ENCODE measurements around the gene WDR5.

Gene WDR5

DNA sequence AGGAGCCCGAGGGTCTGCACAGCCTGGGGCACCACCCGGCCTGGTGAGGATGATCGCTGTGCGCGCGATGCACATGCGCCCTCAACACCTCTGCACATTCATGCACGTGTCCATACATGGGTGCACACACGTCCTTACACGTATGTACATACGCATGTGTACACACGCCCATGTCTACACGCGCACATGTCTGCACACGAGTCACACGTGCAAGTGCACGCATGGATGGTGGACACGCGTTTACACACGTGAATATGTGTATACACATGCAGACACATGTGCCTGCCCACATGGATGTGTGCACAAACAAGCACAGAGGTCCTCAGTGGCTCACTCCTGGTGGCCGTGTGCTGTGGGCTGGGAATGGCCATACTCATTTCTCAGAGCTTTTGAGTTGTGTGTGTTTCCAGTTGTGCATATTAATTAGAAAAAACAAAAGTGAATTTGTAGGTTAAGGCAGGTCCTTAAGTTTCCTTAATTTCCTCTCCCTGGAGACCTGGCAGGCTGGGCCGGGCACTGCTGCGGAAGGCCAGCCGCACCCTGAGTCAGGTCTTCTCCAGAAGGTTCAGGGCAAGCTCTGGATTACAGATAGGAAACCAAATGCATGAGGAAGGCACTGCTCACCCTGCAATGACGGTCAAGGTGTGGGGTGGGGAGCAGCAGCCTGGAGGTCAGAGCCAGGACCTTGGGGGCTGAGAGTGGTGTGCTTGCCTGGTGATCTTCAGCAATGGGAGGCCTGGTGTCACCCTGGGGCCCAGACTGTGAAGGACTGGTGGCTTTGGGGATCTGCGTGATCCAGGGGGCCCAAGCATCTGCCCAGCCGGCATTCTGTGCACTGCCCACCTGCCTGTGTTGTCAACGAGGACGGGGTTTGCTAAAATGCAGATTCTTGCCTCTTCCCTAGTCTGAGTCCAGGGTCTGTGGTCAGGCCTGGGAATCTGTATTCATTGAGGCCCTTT lies 29.8 kb downstream of the WDR5 start:
- no peaks in the 10 kb centered on the region for H3K27me3 ChIP-seq (replicated peaks; ENCODE audit: control insufficient read depth, insufficient read depth, low read length, poor library complexity, severe bottlenecking)
- peaks cover 14% of the 10 kb centered on the region for H3K4me1 ChIP-seq (ENCODE audit: control insufficient read depth, insufficient read depth, low read length, poor library complexity, severe bottlenecking)
- DNase-seq: peak in 2 of 3 donors; percentile 15 to 27
- H3K9me3 ChIP-seq (ENCODE audit: control insufficient read depth, low read length): no peaks in the 10 kb centered on the region
- H3K36me3 ChIP-seq (ENCODE audit: control insufficient read depth, insufficient read depth, low read length): no peaks in the 10 kb centered on the region
- no peak overlapping the region for H3K4me3 ChIP-seq (ENCODE audit: insufficient read depth, low read depth, low read length, poor library complexity, severe bottlenecking)
- no peak overlapping the region for H3K27ac ChIP-seq (ENCODE audit: insufficient read depth, low read length, poor library complexity, severe bottlenecking)

DNA sequence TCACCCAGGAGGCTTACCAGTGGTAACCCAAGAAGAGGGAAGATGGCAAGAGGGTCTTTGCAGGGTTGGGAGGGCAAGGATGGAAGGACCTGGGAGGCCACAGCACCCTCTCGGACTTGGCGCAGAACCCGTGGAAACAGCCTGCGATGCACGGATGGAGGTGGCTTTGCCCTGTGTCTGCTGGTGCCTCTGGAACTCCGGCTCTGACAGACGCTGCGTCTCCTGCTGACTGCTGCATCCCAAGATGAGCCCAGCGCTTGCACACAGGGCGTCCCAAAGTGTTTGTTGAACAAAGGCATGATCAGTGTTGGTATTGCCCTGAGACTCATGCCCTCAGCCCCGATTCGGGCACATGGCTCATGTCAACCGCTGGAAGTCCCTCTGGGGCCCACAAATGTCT lies 30.5 kb downstream of the WDR5 start:
- no peak overlapping the region for H3K4me3 ChIP-seq (ENCODE audit: insufficient read depth, low read depth, low read length, poor library complexity, severe bottlenecking)
- no peak for DNase-seq
- H3K27me3 ChIP-seq (replicated peaks; ENCODE audit: control insufficient read depth, insufficient read depth, low read length, poor library complexity, severe bottlenecking): no peaks in the 10 kb centered on the region

DNA sequence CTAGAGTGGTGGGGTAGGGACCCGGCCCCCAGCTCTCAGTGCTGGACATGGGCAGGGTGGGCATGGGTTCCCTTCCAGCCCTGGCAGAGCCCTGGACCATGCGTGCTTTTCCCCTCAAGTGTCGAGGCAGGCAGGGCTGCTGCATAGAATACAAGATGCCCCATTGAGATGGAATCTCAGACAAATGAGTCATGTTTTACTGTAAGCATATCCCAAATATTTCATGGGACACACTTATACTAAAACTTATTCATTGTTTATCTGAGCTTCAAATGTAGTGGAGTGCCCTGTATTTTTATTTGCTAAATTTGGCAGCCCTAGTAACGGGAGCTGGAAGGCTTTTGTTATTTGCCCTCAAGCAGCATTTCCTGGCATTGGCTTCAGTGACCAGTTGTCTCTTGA lies 31.6 kb downstream of the WDR5 start:
- DNase-seq: no peak
- no peaks in the 10 kb centered on the region for H3K36me3 ChIP-seq (ENCODE audit: control insufficient read depth, insufficient read depth, low read length)

More for the DNA sequence above, 30.5 kb downstream of the WDR5 start:
- H3K9me3 ChIP-seq (ENCODE audit: control insufficient read depth, low read length): no peaks in the 10 kb centered on the region
- H3K4me1 ChIP-seq (ENCODE audit: control insufficient read depth, insufficient read depth, low read length, poor library complexity, severe bottlenecking): peaks cover 14% of the 10 kb centered on the region
- H3K27ac ChIP-seq (ENCODE audit: insufficient read depth, low read length, poor library complexity, severe bottlenecking): no peak overlapping the region
- no peaks in the 10 kb centered on the region for H3K36me3 ChIP-seq (ENCODE audit: control insufficient read depth, insufficient read depth, low read length)

DNA sequence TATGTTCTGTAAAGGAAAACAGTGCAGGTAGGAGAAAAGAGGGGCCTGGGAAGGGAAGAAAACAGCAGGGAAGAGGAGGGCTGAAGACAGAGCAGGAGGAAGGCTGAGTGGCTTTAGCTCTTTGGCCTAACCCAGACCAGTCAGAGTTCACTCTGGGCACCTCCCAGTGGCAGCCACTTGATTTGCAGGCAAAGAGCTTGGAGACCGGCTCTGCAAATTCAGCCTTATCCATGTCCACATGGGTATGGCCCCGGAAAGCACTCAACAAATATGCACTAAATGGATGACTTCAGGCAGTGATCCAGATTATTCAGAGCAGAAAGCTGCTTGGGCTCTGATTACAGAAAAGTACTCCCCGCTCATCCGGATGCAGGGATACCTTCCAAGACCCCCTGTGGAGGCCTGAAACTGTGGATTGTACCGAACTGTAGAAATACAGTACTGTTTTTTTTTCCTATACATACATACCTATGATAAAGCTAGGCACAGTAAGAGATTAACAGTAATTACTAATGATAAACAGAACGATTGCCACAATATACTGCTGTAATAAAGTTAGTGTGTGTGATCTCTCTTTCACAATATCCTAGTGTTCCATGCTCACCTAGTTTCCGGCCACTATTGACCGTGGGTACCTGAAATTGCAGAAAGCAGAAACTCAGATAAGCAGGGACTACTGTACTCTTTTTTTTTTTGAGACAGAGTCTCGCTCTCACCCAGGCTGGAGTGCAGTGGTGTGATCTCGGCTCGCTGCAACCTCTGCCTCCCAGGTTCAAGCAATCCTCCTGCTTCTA lies 33.1 kb downstream of the WDR5 start:
- H3K4me3 ChIP-seq (ENCODE audit: insufficient read depth, low read depth, low read length, poor library complexity, severe bottlenecking): no peak overlapping the region
- no peaks in the 10 kb centered on the region for H3K4me1 ChIP-seq (ENCODE audit: control insufficient read depth, insufficient read depth, low read length, poor library complexity, severe bottlenecking)
- no peaks in the 10 kb centered on the region for H3K36me3 ChIP-seq (ENCODE audit: control insufficient read depth, insufficient read depth, low read length)
- no peak for DNase-seq
- no peak overlapping the region for H3K27ac ChIP-seq (ENCODE audit: insufficient read depth, low read length, poor library complexity, severe bottlenecking)
- no peaks in the 10 kb centered on the region for H3K27me3 ChIP-seq (replicated peaks; ENCODE audit: control insufficient read depth, insufficient read depth, low read length, poor library complexity, severe bottlenecking)
- no peaks in the 10 kb centered on the region for H3K9me3 ChIP-seq (ENCODE audit: control insufficient read depth, low read length)

More for the DNA sequence above, 31.6 kb downstream of the WDR5 start:
- peaks cover 14% of the 10 kb centered on the region for H3K4me1 ChIP-seq (ENCODE audit: control insufficient read depth, insufficient read depth, low read length, poor library complexity, severe bottlenecking)
- no peaks in the 10 kb centered on the region for H3K27me3 ChIP-seq (replicated peaks; ENCODE audit: control insufficient read depth, insufficient read depth, low read length, poor library complexity, severe bottlenecking)
- H3K9me3 ChIP-seq (ENCODE audit: control insufficient read depth, low read length): no peaks in the 10 kb centered on the region
- H3K4me3 ChIP-seq (ENCODE audit: insufficient read depth, low read depth, low read length, poor library complexity, severe bottlenecking): no peak overlapping the region
- no peak overlapping the region for H3K27ac ChIP-seq (ENCODE audit: insufficient read depth, low read length, poor library complexity, severe bottlenecking)

DNA sequence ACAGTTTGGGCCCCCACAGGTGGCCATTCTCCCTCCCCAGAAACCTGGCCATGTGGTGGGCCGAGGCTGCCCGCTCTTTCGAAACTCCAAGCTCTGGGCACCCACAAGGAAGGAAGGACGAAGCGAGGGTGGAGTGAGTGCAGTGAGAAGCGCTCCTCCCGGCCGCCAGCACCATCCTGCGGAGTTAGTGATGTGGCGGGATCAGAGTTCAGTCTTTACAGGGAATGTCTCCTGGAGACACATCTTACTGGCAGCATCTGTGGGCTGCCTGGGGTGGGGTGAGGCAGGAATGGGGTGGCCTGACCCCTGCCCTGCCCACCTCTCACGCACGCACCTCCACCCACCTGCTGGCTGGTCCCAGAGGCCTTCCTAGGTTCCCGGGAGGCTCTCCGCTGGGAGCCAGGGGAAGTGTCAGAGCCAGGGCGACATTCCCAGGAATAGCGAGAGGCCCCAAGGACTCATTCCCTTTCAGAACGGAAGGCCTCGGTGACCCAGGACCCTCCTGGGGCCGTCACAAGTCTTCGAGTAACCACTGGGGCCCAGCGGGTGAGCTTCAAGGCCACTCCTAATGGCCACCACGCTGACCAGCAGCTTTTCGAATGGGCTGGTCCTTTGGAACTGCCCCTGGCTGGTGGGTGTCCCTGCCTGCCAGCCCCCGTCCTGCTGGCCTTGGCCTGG lies 34.0 kb downstream of the WDR5 start:
- no peaks in the 10 kb centered on the region for H3K27me3 ChIP-seq (replicated peaks; ENCODE audit: control insufficient read depth, insufficient read depth, low read length, poor library complexity, severe bottlenecking)
- no peaks in the 10 kb centered on the region for H3K4me1 ChIP-seq (ENCODE audit: control insufficient read depth, insufficient read depth, low read length, poor library complexity, severe bottlenecking)
- no peak overlapping the region for H3K27ac ChIP-seq (ENCODE audit: insufficient read depth, low read length, poor library complexity, severe bottlenecking)
- no peak for DNase-seq
- H3K9me3 ChIP-seq (ENCODE audit: control insufficient read depth, low read length): no peaks in the 10 kb centered on the region
- H3K4me3 ChIP-seq (ENCODE audit: insufficient read depth, low read depth, low read length, poor library complexity, severe bottlenecking): no peak overlapping the region
- no peaks in the 10 kb centered on the region for H3K36me3 ChIP-seq (ENCODE audit: control insufficient read depth, insufficient read depth, low read length)

DNA sequence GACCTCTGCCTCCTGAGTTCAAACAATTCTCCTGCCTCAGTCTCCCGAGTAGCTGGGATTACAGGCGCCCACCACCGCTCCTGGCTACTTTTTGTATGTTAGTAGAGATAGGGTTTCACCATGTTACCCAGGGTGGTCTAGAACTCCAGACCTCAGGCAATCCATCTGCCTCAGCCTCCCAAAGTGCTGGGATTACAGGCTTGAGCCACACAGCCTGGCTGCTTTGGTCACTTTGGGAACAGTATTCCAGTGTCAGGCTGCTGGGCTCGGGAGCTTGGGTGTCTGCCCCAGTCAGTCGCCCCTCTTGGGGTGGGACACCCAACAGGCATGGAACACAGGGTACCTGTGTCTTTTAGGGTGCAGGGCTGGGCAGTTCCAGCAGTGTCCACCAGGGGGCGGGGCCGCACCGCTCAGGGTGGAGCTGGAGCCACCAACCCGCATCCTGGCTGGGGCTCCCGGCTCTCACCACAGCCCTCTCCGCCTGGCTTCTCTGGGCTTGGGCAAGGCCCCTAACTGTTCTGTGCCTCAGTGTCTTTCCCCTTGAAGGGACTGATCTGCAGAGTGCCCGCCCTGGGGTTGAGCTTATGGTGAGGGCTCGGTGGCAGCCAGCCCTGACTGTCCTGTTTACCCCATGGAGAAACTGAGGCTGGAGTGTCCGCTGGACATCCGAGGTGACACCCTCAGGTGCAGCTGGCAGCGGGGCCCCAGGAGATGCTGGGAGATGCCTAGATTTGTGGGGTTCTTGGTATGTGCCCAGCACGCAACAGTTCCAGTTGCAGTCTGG lies 34.8 kb downstream of the WDR5 start:
- H3K27me3 ChIP-seq (replicated peaks; ENCODE audit: control insufficient read depth, insufficient read depth, low read length, poor library complexity, severe bottlenecking): no peaks in the 10 kb centered on the region
- H3K4me3 ChIP-seq (ENCODE audit: insufficient read depth, low read depth, low read length, poor library complexity, severe bottlenecking): no peak overlapping the region
- no peaks in the 10 kb centered on the region for H3K9me3 ChIP-seq (ENCODE audit: control insufficient read depth, low read length)
- no peaks in the 10 kb centered on the region for H3K36me3 ChIP-seq (ENCODE audit: control insufficient read depth, insufficient read depth, low read length)
- H3K4me1 ChIP-seq (ENCODE audit: control insufficient read depth, insufficient read depth, low read length, poor library complexity, severe bottlenecking): no peaks in the 10 kb centered on the region
- DNase-seq: no peak
- H3K27ac ChIP-seq (ENCODE audit: insufficient read depth, low read length, poor library complexity, severe bottlenecking): no peak overlapping the region

DNA sequence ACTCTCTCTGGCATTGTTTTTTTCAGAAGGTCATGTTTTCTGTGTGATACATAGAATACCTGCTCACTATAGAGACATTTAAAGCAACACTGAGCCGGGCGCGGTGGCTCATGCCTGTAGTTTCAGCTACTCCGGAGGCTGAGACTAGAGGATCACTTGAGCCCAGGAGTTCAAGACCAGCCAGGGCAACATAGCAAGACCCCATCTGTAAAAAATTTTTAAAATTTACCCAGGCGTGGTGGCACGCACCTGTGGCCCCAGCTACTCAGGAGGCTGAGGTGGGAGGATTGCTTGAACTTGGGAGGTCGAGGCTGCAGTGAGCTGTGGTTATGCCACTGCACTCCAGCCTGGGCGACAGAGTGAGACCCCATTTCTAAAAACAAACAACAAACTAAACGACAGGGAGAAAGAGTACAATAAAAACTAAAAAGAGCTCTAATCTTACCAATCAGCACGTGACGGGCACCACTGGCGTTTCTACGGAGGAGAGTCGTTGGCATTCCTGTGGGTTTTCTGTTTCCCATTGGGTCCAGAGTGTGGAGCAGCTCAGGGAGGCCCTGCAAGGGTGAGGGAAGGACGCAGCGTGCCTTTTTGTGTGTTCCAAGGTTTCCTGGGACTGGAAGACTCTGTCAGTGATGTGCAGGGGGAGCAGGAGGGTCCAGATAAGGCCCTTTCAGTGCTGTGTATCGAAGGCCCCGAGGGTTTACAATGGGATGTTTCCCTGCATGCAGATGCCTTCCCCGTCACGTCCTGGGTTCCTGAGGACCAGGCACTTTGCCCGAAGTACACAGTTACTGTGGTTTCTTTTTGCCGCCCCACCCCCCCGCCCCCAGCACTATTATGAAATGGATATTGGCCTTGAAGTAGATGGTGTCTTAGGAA lies 35.7 kb downstream of the WDR5 start:
- H3K36me3 ChIP-seq (ENCODE audit: control insufficient read depth, insufficient read depth, low read length): no peaks in the 10 kb centered on the region
- H3K4me3 ChIP-seq (ENCODE audit: insufficient read depth, low read depth, low read length, poor library complexity, severe bottlenecking): no peak overlapping the region
- H3K4me1 ChIP-seq (ENCODE audit: control insufficient read depth, insufficient read depth, low read length, poor library complexity, severe bottlenecking): no peaks in the 10 kb centered on the region
- DNase-seq: no peak
- no peaks in the 10 kb centered on the region for H3K9me3 ChIP-seq (ENCODE audit: control insufficient read depth, low read length)
- no peak overlapping the region for H3K27ac ChIP-seq (ENCODE audit: insufficient read depth, low read length, poor library complexity, severe bottlenecking)
- H3K27me3 ChIP-seq (replicated peaks; ENCODE audit: control insufficient read depth, insufficient read depth, low read length, poor library complexity, severe bottlenecking): no peaks in the 10 kb centered on the region

DNA sequence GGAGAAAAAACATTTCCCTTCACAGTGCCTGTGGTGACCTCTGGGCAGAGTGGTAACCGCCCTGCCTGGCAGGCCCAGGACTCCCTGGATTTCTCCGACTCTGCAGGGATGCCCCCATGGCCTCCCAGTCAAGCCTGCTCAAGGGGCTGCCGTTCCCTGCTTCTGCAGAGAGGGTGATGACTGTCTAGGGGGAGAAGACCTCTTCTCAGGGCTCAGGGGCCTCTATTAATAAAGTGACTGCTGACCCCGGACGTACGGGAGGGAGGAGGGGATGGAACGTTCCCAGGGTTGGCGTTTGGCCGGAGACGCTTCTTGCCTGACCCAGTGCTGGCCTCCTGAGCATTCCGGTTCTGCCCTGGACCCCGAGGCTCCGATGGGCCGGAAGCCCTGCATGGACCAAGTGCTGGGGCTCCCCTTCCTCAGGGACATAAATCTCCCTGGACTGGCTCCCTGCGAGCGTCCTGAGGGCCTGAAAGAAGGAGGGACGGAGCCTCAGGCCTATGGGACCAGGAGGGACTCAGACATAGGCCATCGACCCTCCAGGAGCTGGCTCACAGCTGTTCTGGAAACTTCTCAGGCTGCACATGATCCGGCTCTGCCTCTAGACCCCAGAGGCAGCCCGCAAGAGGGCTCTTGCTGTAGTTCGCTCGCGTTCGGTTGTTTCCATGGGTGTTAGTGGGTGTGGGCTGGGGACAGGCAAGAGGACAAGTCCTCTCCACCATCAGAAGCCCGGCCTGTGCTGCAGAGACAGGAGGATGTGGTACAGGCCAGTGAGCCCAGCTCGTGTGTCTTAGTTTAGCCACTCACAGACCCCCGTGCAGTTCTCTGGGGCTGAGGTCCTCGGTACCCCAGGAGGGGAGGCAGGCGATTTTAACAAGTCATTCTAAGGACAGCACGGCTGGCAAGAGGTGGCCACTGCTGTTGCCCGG lies 36.6 kb downstream of the WDR5 start:
- no peak overlapping the region for H3K4me3 ChIP-seq (ENCODE audit: insufficient read depth, low read depth, low read length, poor library complexity, severe bottlenecking)
- H3K27me3 ChIP-seq (replicated peaks; ENCODE audit: control insufficient read depth, insufficient read depth, low read length, poor library complexity, severe bottlenecking): no peaks in the 10 kb centered on the region
- no peak for DNase-seq
- H3K9me3 ChIP-seq (ENCODE audit: control insufficient read depth, low read length): no peaks in the 10 kb centered on the region
- H3K27ac ChIP-seq (ENCODE audit: insufficient read depth, low read length, poor library complexity, severe bottlenecking): no peak overlapping the region
- no peaks in the 10 kb centered on the region for H3K36me3 ChIP-seq (ENCODE audit: control insufficient read depth, insufficient read depth, low read length)
- H3K4me1 ChIP-seq (ENCODE audit: control insufficient read depth, insufficient read depth, low read length, poor library complexity, severe bottlenecking): no peaks in the 10 kb centered on the region

Data from effector memory CD4-positive, alpha-beta T cell (primary cell).